GM21367 (cell line): Measurements from ENCODE around the gene TGFBR2.

Experiments
- ATAC-seq: cut with Tn5 transposase; IDR thresholded peaks from one replicate; pipeline ENCODE4 v1.9.1; 2021; ENCODE audit not compliant: unreplicated experiment

The TGFBR2 gene

DNA sequence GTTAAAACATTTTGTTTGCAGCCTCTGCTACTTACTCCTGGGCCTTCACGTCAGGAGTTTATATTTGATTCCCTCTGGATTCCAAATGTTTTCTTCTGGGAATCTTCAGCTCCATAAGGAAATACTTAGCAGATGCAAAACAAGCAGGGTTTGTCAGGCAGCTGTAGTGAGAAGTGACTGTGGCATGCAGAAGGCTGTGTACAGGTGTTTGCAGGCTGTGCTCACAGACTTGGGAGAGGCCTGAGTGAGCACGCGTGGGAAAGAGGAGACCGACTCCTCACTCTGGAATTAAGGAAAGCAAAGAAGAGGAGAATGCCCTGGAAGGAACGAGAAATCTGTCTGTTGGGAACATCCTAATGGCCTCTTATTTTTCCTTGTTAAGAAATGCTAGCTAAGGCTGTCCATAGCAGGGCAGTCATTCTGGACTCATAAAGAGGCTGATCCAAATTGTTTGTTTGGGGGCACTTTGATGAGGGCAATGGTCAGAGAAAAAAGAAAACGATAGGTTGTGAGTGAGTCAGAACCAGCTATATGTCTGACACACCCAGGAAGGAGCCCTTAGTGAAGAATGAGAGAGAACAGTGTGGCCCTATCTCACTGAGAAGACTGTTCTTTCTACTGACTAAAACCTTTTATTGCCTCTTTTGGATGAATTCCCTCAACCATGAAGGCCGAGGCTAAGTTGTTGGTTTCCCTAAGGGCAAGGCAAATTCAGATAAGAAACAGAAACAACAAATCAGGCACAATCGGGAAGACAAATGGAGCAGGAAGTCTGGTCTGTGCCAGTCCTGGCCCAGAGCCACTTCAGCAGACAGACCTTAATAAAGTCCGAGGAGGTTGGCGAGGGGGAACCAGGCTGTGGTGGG, 82.6 kb downstream of the TGFBR2 start:
- no peak for ATAC-seq

DNA sequence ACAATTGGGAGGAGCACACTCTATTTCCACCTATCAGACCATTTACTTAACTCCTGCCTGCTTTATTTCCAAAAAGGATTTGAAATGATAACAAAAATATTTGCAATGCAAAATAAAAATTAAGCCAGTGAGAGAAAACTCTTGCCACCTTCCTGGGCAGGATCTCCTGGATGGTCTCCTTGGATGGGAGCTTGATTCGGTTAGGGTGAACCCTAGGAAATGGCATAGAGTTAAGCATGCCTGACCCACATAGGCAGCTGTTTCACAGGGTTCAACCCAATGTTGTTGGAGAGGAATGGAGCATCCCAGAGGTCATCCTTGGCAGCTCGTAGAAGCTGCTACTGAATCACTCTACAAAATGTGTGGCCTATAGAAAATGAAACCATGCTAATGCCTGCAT, 83.8 kb downstream of the TGFBR2 start:
- ATAC-seq = no peak

DNA sequence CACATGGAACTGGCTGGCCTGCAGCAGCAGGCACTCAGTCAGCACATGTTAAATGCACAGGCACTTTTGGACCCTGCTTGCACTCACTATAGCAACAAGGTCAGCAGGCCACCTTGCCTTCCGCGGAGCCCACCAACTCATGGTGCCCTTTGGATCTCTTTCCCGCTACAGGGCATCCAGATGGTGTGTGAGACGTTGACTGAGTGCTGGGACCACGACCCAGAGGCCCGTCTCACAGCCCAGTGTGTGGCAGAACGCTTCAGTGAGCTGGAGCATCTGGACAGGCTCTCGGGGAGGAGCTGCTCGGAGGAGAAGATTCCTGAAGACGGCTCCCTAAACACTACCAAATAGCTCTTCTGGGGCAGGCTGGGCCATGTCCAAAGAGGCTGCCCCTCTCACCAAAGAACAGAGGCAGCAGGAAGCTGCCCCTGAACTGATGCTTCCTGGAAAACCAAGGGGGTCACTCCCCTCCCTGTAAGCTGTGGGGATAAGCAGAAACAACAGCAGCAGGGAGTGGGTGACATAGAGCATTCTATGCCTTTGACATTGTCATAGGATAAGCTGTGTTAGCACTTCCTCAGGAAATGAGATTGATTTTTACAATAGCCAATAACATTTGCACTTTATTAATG, 85.0 kb downstream of the TGFBR2 start:
- no peak for ATAC-seq

DNA sequence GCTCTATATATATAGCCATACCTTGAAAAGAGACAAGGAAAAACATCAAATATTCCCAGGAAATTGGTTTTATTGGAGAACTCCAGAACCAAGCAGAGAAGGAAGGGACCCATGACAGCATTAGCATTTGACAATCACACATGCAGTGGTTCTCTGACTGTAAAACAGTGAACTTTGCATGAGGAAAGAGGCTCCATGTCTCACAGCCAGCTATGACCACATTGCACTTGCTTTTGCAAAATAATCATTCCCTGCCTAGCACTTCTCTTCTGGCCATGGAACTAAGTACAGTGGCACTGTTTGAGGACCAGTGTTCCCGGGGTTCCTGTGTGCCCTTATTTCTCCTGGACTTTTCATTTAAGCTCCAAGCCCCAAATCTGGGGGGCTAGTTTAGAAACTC, 85.5 kb downstream of the TGFBR2 start:
- ATAC-seq = no peak

DNA sequence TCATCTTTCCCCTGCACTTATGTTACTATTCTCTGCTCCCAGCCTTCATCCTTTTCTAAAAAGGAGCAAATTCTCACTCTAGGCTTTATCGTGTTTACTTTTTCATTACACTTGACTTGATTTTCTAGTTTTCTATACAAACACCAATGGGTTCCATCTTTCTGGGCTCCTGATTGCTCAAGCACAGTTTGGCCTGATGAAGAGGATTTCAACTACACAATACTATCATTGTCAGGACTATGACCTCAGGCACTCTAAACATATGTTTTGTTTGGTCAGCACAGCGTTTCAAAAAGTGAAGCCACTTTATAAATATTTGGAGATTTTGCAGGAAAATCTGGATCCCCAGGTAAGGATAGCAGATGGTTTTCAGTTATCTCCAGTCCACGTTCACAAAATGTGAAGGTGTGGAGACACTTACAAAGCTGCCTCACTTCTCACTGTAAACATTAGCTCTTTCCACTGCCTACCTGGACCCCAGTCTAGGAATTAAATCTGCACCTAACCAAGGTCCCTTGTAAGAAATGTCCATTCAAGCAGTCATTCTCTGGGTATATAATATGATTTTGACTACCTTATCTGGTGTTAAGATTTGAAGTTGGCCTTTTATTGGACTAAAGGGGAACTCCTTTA, 86.2 kb downstream of the TGFBR2 start:
- ATAC-seq = no peak

DNA sequence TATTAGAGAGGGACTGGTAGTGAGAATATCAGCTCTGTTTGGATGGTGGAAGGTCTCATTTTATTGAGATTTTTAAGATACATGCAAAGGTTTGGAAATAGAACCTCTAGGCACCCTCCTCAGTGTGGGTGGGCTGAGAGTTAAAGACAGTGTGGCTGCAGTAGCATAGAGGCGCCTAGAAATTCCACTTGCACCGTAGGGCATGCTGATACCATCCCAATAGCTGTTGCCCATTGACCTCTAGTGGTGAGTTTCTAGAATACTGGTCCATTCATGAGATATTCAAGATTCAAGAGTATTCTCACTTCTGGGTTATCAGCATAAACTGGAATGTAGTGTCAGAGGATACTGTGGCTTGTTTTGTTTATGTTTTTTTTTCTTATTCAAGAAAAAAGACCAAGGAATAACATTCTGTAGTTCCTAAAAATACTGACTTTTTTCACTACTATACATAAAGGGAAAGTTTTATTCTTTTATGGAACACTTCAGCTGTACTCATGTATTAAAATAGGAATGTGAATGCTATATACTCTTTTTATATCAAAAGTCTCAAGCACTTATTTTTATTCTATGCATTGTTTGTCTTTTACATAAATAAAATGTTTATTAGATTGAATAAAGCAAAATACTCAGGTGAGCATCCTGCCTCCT, 87.2 kb downstream of the TGFBR2 start:
- peak; percentile 94 for ATAC-seq

DNA sequence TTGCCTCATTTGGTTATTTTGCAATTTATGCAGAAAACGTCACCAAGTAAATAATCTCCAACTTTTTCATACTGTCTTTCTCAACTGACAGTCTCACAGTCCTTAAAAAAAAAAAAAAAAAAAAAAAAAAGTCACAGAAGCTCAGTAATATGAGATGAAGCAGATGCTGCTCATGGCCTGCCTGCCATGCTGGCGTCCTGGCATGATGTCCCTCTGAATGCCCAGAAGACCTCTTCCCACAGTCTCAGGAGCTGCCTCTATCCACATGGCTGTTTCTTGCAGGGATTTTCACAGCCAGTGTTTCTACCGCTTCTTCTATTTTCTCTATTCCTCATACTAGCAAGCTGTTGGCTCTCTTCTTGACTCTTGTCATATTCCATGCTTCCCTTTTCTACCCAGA, 87.7 kb downstream of the TGFBR2 start:
- no peak for ATAC-seq

DNA sequence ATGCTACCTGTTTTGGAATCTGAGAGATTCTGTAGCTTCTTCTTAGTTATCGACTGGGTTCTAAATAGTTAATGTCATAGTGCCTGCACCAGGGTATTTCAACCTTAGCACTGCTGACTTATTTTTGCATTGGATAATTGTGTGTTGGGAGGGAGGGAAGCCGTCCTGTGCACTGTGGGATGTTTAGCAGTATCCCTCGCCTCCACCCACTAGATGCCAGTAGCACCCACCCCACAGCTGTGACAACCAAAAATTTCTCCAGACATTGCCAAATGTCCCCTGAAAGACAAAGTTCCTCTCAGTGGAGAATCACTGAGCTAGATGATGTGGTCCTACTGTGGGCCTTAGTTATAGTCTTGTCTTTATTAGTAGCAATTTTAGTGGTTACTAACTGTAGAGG, 88.3 kb downstream of the TGFBR2 start:
- ATAC-seq = no peak

DNA sequence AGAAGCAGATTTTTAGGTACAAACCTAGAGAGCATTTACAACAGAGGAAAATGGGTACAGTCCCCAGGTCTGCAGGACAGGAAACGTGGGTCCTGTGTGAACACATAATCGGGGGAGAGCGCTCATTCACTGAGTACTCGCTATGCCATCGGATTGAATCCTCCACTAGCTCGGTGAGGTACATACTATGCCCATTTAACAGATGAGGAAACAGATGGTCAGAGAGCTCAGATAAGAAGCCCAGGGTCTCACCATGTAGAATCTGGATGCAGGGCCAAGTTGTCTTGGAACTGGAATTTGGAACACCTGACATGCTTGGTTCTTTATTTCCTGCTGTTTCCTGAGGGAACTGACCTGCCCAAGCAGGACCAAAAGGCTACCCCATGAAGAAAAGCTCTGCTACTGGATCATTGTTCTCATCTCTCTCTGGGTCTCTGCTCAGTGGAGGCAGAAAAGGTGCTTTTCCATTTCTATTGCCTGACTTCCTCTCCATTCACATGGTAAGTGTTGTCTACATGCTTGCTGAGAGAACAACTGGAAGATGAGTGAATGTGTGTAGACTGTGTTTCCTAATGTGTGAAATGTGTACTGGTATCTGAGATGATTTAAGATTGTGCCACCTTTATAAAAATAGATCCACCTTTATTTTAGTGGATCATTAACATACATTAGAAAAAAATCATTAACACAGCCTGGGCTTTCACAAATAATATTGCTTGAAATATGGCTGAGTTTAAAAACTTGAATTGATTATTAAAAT, 89.1 kb downstream of the TGFBR2 start:
- no peak for ATAC-seq

DNA sequence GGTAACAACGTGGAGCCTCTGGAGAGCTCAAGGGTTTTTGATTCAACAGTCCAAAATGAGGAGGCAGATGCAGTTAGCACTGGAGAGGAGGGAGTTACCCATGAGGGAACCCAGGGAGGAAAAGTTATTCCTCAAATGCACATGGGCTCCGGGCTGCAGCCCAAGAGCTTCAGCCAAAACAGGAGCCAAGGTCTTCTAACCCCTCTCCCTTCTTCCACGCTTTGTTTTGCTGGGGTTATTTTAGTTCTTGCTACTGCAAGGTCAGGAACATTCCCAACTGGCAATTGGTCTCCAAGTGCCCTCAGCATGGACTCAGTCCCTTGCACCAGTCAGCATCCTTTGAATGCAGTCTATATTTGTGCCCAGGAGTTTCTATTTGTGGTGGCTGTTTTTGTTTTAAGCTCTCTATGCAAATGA, 90.0 kb downstream of the TGFBR2 start:
- no peak for ATAC-seq

DNA sequence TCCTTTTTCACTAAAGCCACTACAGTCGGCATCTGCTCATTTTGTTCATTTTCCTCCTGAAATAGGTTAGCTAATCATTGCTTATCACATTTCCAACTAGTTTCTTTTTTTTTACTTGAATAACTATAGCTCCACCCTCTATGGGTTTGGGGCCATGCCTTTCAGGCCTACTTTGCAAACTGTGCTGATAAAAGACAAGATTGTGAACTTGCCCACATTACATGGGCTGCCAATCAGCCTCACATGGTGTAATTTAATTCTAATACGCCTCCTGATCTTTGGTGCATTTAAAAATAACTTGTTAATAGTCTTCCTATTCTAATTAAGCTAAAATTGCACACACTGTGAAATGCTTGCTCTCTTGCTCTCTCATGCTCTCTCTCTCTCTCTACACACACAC, 90.5 kb downstream of the TGFBR2 start:
- no peak for ATAC-seq

DNA sequence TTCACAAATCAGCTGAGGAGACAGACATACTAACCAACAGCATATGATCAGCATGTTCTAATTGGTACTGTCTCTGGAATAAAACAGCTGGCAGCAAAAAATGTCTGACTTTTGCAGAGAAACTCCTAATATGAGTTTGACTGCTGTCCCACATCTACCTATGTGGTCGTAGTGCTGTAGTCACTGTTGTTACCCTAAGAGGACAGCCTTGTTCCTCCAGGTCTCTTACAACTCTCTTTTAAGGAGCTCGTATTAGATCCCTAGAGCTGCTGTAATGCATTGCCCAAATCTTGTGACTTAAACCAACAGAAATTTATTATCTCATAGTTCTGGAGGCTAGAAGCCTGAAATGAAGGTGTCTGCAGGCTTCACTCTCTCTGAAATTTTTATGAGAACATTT, 92.1 kb downstream of the TGFBR2 start:
- no peak for ATAC-seq

DNA sequence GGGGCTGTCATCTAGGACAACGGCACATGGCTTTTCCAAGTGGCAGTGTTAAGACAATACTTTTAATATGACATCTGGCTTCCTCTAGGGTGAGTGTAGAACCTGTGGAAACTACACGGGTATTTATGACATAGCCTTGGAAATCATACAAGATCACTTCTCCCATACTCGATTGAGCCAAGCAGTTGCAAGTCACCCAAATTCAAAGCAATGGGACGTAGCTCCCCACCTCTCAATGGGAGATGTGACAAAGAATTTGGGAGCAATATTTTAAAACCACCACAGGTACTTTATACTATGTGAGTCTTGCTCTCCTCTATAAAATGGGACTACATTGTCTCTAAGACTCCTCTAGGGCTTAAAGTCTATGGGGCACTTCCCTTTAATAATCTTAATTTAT, 93.5 kb downstream of the TGFBR2 start:
- no peak for ATAC-seq

DNA sequence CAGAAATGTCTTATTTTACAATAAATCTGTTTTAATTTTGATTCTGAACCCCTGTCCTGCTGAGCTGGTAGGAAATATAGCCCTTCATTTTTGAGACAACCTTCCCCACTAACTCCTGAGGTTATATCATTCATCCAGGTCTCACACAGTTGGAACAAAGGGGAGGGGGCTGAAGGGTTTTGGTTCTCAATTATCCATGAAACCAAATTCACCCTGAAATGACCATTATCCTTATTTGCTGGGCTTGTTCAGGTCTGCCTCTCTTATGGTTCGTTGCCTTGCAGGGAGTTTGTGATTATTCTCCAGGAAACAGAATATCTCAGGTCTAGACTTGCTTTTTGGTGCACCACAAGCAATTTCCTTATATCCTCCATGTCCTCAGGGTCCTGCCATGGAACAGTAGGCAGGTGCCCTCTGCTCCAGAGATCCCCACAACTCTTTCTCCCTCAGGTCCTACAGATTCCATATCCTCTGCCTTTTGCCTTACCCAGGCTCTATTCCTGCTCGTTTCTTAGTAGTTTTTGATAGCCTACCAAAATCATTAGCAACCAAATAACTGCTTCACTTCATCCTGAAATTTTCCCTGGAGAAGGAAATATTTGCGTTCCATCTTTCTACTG, 94.4 kb downstream of the TGFBR2 start:
- no peak for ATAC-seq

DNA sequence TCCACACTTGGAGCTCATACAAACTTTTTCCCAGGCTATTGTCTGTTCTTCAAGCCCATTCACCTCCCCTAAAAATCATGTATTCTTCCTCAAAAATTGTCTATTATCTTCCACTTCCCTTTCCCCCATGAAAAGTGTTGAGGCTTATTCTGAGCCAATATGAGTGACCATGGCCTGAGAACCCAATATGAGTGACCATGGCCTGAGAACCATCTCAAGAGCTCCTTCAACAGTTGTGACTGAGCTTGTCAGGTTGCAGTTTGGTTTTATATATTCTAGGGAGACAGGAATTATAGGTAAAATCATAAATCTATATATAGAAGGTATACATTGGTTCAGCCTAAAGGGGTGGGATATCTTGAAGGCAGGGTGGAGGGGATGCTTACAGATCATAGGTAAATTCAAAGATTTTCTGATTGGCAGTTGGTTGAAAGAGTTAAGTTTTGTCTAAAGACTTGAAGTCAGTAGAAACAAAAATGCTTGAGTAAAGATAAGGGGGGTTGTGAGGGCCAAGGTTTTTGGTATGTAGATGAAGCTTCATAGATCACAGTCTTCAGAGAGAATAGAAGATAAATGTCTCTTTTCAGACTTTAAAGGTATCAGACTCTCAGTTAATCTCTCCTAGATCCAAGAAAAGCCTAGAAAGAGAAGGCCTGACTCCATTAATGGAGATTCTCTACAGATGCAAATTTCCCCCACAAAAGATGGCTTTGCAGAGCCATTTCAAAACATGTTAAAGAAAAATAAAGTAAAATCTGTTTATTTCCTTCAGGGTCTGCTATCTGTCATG, 95.8 kb downstream of the TGFBR2 start:
- no peak for ATAC-seq

DNA sequence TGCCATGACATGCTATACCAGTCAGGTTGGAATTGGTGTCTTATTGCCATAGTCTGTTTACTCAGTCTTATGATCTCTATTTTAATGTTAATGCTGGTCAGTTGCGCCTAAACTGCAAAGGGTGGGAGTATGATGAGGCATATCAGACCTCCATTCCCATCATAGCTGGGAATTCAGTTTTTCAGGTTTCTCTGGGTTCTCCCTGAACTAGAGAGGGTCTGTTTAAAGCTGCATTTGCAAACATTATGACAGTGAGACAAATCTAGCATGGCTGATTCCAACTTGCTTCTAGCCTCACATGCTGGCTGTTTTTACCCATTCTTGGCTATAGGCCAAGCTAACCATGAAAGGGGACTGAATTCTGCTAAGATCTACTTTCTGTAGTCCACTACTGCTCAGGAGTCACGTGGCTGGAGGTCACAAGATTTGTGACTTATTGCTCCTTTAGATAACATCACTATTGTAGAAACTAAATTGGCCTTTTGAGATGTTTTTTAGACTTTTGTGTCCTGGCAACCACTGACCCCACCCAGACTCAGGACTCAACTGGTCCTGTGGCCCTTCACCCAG, 96.5 kb downstream of the TGFBR2 start:
- ATAC-seq = no peak

DNA sequence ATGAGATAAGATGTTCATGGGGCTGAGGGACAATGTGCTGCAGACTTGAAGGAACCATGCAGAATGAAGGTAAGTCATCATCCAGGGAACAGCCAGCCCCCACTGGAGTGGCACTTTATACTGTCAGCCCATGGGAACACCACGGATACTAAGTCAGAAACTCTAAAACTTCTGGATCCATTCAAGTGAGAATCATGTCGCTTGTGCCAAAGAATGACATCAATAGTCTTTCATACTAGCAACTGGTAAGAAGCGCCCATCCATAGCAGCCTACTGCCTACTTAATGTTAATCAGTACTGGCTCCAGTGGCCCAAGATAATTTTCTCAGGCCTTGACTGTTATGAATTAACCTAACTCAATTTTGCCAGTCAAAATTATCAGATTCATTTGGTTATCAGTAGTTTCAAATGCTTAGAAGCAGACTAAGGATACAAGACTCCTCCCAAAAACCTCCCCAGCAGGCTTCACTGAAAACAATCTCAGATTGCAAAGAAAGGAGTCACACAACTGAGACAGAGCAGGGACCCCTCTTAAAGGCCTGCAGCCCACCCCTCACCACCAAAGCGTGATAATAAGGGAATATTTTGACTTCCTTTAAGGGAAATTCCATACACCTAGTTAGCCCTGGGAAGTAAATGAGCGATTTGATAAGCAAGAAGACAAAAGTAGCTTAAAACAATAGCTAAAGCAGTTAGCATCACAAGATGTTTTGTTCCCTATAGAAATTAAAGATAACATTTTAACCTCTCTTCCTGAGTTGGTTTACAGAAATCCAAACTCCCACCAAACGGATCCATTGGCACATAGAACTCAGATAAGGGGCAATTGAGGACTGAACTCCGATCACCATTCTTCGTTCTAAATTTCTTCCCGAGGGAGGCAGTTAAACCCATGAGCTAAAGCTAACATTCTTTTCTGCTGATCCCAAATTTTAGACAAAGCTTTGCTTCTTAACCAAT, 98.8 kb downstream of the TGFBR2 start:
- no peak for ATAC-seq

DNA sequence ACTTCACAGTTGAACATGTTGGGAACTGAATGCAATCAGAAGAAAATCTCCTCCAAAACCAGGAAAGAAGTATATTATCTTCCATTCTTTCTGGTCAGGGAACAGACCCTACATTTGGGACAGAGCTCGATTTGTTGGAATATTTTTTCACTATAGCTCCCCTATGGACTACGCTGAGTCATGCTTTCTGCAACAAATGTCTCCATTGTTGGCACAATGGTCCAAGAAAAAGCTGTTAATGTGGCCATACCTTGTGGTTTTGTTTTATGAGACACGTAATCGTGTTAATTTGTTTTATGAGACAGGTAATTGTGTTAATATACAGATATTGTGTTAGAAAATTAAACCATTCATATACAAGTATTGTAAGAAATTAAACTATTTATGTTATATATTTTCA, 101.4 kb downstream of the TGFBR2 start:
- no peak for ATAC-seq
